Frontal cortex (tissue), 4 donors: ENCODE measurements around the gene MEDAG. TPM values are rescaled to one million over a fixed set of nuclear protein-coding genes. Genes with fewer than 3 reads are reported as not detected.

Experiments
- DNase-seq, 2 donors: peaks; one replicate each; pipeline ENCODE4 v3.0.0; 2012; ENCODE audit warnings: low spot score in 2 of 2
- FAIRE-seq: peaks from 2 replicates; lab custom pipeline; 2012; peaks lifted over from hg19 to GRCh38; lab: Jason Lieb, UNC
- total RNA-seq: library from RNA; depleted of rRNA; stranded (reverse); fragments of >200 nt; gene quantifications from one replicate; pipeline ENCODE4 v1.2.3, GENCODE V29; 2014
- donor health status: control.
- donor health status: control.
- donor health status: control.

Gene MEDAG
- 0.82 TPM for total RNA-seq

DNA sequence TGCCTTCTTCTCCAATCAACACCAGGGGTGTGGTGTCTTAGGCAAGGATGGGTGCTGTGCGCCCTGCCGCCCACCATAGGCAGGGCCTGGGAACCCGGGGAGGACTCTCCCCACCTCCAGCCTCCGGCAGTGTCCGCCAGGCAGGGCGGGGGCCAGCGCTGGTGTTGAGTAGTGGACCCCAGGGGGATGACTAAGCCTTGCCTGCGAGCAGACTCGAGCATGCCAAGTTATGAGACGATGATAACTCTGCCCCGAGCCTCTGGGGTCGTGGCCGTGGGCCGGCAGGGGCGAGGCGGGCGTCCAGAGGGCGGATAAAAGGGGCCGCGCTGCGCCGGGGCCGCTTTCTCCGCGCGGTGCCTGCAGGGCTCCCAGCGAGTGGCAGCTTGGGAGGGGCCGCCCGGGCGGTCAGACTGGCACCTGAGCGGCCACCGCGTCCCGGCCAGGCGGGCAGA lies at the start of gene MEDAG:
TSS of gene MEDAG (plus strand) at position 340 of the 452 bp plus-strand sequence. CDS start 245 bp downstream, outside the sequence.
- FAIRE-seq (no peak), DNase-seq (no peak)

DNA sequence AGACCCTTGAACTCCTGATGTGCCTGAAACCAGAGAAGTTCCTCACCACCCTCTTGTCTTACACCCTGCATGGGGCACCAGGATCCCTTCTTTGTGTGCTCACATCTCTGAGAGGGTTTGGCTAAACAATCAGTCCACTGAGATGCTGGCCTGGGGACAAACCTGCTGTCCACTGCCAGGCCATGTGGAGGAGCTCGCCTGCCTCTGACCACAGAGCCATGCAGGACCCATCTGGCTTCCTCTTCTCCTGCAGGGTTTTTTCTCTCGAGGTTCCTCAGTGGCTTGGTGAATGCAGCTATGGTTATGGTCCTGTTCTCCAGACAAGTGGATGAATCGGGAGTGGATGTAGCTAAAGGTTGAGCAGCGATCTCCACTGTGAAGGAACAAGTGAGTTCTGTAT lies 49.1 kb upstream of the MEDAG start:
- FAIRE-seq (no peak), DNase-seq (no peak)

GRCh38 chr13:30857636-30858035 lies 48.4 kb upstream of the MEDAG start:
- no peak for DNase-seq
- FAIRE-seq: no peak

DNA sequence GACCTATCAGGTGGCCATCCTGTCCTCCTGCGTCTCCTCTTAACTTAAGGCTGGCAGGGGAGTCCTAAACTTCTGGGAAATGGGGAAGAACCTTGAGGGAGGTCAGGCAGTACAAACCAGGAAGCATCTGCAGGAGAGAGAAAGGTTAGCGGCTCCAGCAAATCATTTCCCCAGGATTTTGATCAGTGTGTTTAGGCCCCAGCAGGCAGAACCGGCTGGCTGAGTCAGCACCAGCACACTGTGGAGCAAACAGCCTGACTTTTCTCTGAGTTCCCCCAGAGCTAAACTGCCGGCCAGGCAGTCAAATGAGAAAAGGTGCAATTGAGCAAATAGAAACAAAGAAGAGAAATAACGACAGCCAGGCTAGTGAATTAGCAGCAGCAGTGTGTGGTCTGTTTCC lies 46.7 kb upstream of the MEDAG start:
- no peak for FAIRE-seq

GRCh38 chr13:30861163-30861562 lies 44.9 kb upstream of the MEDAG start:
- DNase-seq (no peak), FAIRE-seq (no peak)

More for the DNA sequence above, 46.7 kb upstream of the MEDAG start:
- DNase-seq: no peak

GRCh38 chr13:30861836-30862467 lies 44.1 kb upstream of the MEDAG start:
- DNase-seq (no peak), FAIRE-seq (no peak)

DNA sequence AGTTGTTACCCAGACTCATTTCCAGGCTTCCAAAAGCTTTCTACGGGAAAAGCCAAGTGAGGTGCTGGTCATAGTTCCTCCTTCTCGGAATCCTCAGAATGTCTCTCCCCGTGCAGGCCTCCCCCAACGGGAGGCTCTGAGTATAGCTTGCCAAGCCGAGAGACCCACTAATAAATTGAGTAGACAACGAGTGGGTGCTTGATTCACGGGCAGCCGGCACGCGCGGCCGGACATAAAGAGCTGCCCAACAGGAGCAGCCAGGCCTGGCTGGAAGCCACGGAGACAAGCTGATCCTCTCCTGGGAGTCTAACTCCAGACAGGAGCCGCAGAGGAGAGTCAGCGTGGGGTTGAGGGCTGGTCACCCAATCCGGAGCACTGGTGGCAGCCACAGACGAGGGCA lies 43.4 kb upstream of the MEDAG start:
- no peak for DNase-seq
- no peak for FAIRE-seq

- FAIRE-seq: no peak
- no peak for DNase-seq
Measured at GRCh38 chr13:30863231-30863630, 42.8 kb upstream of the MEDAG start.

- DNase-seq (no peak), FAIRE-seq (no peak)
Measured at GRCh38 chr13:30863796-30864195, 42.3 kb upstream of the MEDAG start.

DNA sequence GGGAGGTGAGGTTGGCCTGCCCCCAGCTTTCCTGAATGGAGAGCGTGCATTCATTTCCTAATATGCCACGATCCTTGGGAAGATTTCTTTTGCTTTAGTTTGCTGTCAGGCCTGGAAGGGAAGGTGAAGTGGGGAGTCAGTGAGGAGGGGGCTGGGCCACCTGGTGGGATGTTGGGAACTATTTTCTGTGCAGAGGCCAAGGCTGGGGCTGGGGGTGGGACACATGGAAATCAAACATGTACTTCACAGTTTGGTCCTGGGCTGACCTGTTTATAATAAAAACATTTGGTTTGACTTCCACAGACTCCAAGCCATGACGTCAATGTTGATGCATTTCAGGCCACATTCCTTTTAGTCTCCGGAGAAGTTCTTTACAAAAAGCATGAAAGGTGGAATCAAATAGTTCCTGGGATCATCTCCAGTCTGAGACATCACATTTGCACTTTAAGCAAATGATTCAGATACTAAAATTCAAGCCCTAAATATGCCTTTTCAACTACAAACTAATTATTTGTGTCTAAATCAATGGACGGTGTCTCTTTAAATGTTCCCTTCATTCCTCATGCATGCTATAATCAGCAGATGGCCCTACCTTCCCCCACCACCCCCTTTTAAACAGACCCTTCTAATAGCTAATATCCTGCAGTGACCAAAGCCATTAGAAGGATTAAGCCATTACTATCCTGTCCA lies 41.5 kb upstream of the MEDAG start:
- no peak for DNase-seq
- no peak for FAIRE-seq

DNA sequence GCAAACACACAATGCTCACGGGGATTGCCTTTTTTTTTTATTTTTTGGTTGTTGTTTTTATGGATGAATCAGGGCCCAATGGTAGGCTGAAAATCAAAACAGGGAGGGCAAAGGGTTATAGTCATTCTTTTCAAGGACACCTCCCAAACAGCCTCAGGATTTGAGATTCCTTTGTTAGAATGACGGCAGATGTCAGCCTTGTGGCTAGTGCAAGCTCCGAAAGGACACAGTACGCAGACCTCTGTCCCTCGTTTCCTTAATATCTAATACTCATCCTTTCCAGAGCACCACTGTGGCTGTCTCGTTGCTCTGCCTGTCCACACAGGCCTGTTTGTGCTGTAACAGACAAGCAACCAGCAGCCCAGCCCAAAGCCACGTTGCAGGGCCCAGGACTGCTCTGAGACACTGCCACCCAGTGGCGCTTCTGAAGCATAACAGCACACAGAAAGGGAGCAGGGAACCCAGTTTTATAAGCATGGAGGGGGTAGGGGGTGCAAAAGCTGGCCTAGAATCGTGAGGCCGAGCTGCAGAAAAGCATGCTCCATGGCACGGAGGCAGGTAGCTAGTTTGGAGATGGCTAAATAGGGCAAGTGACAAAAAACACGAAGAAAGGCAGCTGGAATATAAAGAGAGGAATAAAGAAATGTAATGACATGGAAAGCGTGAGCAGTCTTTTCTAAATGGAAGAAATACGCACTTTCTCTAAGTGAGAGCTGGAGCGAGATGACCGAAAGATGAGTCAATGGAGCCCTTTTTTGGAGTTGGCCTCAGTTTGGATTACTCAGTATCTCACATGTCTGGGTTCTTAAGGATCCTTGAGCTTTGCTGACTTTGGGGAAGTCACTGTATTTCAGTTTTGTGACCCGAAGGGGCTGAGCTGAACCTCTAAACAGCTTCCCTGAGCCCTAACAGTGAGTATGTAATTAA lies 40.7 kb upstream of the MEDAG start:
- DNase-seq (peak; percentile 48 to 72), FAIRE-seq (no peak)

GRCh38 chr13:30866677-30867076 lies 39.4 kb upstream of the MEDAG start:
- FAIRE-seq (no peak), DNase-seq (no peak)

DNA sequence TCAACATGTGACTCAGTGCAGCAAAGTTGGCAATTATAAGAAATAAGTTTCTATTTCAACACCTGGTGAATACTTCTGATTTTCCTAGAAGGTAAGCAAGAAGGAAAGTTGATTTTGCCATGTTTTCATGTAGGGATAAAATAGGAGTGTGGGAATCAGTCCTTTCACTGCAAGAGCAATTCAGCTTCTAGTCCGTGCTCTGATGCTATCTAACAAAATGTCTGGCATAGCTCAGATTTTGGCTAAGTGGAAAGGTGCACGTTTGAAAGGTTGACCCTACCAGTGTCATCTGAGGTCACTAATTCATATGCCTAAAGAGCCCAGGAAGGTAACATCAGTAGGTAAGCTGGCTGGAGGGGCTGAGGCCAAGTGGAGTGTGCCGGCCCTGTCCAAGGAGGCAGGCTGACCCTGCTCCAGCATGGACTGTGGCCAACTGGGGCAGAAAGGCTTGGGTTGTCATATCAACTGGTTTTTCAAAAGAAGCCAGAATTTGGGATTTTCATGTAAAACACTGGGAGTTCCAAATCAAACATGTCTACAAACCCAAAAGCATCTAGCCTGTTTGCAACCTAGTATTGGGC lies 38.9 kb upstream of the MEDAG start:
- DNase-seq: no peak
- no peak for FAIRE-seq

- DNase-seq: no peak
- no peak for FAIRE-seq
Measured at GRCh38 chr13:30868799-30869470, 37.1 kb upstream of the MEDAG start.

DNA sequence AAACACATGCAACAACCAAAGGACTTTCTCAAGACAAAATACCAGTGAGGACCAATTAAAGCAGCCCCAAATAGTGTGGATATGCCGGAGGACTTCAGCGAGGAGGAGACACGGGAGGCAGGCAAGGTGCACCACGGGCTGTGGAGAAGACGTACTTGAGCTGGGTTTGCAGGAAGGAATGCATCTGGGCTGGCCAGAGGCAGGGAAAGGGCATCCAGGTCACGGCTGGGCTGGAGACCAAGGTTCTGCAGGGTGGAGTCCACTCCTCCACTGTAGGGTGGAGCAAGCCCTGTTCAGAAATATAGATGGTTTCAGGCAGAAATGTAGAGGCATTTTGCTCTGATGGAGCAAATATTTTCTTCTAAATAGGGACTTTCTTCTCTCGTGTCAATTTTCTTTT lies 36.6 kb upstream of the MEDAG start:
- no peak for FAIRE-seq
- no peak for DNase-seq

GRCh38 chr13:30870049-30870884 lies 35.8 kb upstream of the MEDAG start:
- FAIRE-seq: no peak

DNA sequence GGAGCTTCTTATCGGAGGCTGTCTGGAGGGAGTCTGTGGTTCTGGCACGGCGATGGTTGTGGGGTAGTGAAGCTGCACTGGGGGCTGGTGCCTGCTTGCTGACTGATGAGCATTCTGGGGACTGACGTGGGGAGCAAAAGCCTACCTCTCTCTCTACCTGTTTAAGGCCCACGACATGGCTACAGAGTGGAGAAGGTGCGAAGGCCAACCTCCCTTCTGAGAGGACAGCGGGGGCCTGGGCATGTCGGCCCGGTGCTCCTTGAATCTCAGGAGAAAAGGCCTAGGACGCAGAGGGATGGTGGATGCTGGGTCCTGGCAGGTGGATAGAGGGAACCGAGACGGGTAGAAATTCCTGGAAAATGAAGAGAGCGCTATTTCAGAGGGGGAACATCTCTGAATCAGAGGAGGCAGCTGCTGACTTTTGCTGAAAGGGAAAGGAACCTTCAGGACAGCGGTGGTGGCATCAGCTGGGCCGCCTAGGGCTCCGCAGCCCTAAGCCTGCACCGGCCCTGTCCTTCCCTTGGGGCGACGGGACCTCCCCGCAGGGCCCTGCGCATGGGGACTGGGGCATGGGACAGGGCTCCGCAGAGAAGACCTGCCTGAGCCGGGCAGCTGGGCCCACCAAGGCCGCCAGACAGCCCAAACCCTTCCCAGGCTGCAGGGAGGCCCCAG lies 35.0 kb upstream of the MEDAG start:
- no peak for FAIRE-seq
- DNase-seq: no peak

More at GRCh38 chr13:30870049-30870884, 35.8 kb upstream of the MEDAG start:
- DNase-seq: no peak

DNA sequence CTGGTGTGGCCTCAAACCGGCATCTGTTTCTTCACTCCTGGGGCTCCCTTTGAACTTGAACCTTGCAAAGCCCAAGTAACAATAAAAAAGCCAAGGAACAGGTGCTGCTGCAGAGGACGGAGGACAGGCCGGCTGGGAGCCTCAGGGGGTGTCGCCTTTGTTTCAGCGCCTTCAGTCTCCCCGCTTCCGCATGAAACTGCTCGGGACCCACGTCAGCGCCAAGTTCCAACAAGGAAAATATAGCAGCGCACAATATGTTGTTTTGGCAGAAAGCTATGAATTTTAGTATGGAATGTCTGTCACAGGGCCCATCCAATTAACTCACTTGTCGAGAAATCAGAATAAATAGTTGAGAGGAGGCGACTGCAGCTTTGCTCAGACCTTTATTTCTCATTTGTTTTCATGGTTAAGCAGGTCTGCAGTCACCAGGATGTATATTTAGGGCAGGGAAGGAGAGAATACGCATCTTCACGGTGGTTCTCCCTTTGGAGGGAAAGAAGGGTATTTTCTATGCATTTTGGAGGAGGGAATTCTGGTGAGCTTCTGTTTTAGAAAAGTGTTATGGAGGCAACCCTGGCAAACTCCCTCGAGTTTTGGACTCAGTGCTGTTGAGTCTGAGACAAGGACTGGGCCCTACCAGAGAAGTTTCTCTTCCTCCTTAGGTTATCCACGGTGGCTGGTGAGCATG lies 34.3 kb upstream of the MEDAG start:
- no peak for DNase-seq

More for the DNA sequence above, 34.3 kb upstream of the MEDAG start:
- no peak for FAIRE-seq
